Measurements from ENCODE around the gene IL36B.

IL36B gene

DNA sequence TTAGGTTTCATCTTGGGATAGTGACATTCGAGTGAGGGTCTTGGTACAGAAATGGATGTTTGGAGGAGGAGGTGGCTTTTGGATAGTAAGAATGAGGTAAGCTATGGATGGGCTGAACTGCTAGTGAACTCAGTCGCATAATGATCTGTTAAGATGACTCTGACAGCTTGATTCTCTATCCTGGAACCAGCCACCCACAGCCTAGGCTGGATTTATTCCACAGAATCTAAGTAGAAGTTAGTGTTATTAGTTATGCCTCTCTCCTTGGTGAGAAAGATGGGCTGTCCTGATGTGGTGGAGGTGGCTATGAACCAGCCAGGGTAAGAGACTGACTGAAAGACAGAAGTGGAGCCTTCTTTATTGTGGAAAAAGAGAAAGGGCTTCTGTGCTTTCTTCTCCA lies 25.0 kb downstream of the IL36B start:
- Histone ChIP-seq H3K9ac (ENCODE audit: low read depth, low read length) (no peak overlapping the region), H3K4me1 (ENCODE audit: insufficient read depth, low read length) (0 out of 2 replicates have a peak, but pooled peaks cover 5% of the 10 kb centered on the region), H3K27ac (ENCODE audit: low read depth, low read length) (no peak overlapping the region), H3K27me3 (ENCODE audit: insufficient read depth, low read length) (no peaks in the 10 kb centered on the region; the same call in 1 of the 2 replicates), H3K36me3 (ENCODE audit: insufficient read depth, low read length) (no peaks in the 10 kb centered on the region), H3K4me3 (ENCODE audit: low read length) (no peak overlapping the region), H3K9me3 (ENCODE audit: insufficient read depth, low read depth, low read length) (no peaks in the 10 kb centered on the region)
- WGBS: 83% methylated on average over 2 of the region's 2 CpGs

DNA sequence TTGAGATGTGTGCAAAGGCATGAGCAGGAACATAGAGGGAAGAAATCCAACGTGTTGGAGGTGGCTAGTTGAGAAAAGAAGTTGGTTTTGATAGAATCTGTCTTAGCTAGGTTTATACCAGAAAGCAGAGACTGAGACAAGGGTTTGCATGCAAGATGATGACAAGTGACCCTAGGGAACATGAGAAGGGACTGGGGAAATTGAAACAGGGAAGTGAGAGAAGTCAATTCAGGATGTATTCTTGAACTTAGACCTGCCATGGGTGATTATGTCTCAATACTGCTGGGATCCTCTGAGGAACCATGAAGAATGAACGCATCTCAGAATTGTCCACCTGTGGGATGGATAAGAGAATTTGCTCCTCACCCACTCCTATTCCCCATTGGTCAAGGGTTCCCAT lies 26.9 kb downstream of the IL36B start:
- 0 out of 2 replicates have a peak, but pooled peaks cover 5% of the 10 kb centered on the region for H3K4me1 ChIP-seq (ENCODE audit: insufficient read depth, low read length)
- H3K36me3 ChIP-seq (ENCODE audit: insufficient read depth, low read length): no peaks in the 10 kb centered on the region
- no peak overlapping the region for H3K9ac ChIP-seq (ENCODE audit: low read depth, low read length)
- no peak overlapping the region for H3K27ac ChIP-seq (ENCODE audit: low read depth, low read length)
- WGBS: 65% methylated on average over 2 of the region's 2 CpGs
- no peak overlapping the region for H3K4me3 ChIP-seq (ENCODE audit: low read length)
- no peaks in the 10 kb centered on the region; the same call in 1 of the 2 replicates for H3K27me3 ChIP-seq (ENCODE audit: insufficient read depth, low read length)
- no peaks in the 10 kb centered on the region for H3K9me3 ChIP-seq (ENCODE audit: insufficient read depth, low read depth, low read length)

DNA sequence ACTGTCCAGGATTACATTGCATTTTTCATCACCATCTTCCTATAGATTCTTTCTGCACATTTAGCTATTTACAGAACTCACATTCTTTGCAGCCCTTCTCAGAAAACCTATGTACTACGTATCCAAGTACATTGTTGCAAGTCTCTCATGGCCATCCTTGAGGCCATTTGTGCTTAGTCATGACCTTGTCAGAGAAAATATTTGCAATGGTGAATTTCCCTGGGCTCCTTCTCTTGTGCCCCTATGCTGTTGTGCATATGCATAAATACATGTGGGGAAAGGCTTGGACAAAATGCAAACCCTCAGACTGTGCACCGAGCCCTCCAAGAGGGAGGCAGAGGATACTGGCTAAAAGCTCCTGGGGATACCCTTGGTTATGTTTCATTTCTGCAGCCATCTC lies 27.9 kb downstream of the IL36B start:
- no peak overlapping the region for H3K4me3 ChIP-seq (ENCODE audit: low read length)
- H3K9ac ChIP-seq (ENCODE audit: low read depth, low read length): no peak overlapping the region
- WGBS: 93% methylated on average over 2 of the region's 2 CpGs
- 0 out of 2 replicates have a peak, but pooled peaks cover 5% of the 10 kb centered on the region for H3K4me1 ChIP-seq (ENCODE audit: insufficient read depth, low read length)
- H3K9me3 ChIP-seq (ENCODE audit: insufficient read depth, low read depth, low read length): no peaks in the 10 kb centered on the region
- no peaks in the 10 kb centered on the region for H3K36me3 ChIP-seq (ENCODE audit: insufficient read depth, low read length)
- no peaks in the 10 kb centered on the region; the same call in 1 of the 2 replicates for H3K27me3 ChIP-seq (ENCODE audit: insufficient read depth, low read length)
- H3K27ac ChIP-seq (ENCODE audit: low read depth, low read length): no peak overlapping the region

- Histone ChIP-seq H3K27ac (ENCODE audit: low read depth, low read length) (no peak overlapping the region), H3K4me3 (ENCODE audit: low read length) (no peak overlapping the region), H3K9ac (ENCODE audit: low read depth, low read length) (no peak overlapping the region), H3K36me3 (ENCODE audit: insufficient read depth, low read length) (no peaks in the 10 kb centered on the region), H3K4me1 (ENCODE audit: insufficient read depth, low read length) (no peaks in the 10 kb centered on the region), H3K27me3 (ENCODE audit: insufficient read depth, low read length) (no peaks in the 10 kb centered on the region; the same call in 1 of the 2 replicates), H3K9me3 (ENCODE audit: insufficient read depth, low read depth, low read length) (peaks cover 2% of the 10 kb centered on the region; the same call in 1 of the 2 replicates)
- WGBS: 65% methylated on average over 4 of the region's 4 CpGs
Measured at GRCh38 chr2:113021312-113021711, 31.4 kb downstream of the IL36B start.

GRCh38 chr2:113018509-113018908 lies 34.2 kb downstream of the IL36B start:
- Histone ChIP-seq H3K27me3 (ENCODE audit: insufficient read depth, low read length) (no peaks in the 10 kb centered on the region; the same call in 1 of the 2 replicates), H3K27ac (ENCODE audit: low read depth, low read length) (no peak overlapping the region), H3K36me3 (ENCODE audit: insufficient read depth, low read length) (no peaks in the 10 kb centered on the region), H3K4me3 (ENCODE audit: low read length) (no peak overlapping the region), H3K4me1 (ENCODE audit: insufficient read depth, low read length) (no peaks in the 10 kb centered on the region), H3K9me3 (ENCODE audit: insufficient read depth, low read depth, low read length) (peaks cover 2% of the 10 kb centered on the region; the same call in 1 of the 2 replicates), H3K9ac (ENCODE audit: low read depth, low read length) (no peak overlapping the region)
- WGBS: 75% methylated on average over 3 of the region's 3 CpGs

DNA sequence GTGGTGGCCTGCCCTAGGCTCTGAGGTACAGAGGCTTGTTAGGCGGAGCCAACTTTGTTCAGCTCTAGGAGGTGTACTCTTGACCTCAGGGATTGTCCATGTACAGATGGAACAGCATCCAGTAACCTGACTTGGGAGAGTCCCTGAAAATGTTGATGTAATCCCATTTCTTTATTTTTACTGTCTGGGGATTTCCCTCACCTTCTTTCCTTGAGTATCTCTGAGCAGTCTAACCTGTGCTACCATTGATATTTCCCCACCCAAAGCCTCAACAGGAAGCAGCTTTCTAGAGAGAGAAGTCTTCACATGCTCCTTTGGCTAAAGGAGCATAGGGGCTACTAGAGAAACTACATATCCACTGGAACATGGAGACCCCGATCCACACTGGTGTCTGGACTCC lies 37.0 kb downstream of the IL36B start:
- H3K27me3 ChIP-seq (ENCODE audit: insufficient read depth, low read length): no peaks in the 10 kb centered on the region; the same call in 1 of the 2 replicates
- H3K9me3 ChIP-seq (ENCODE audit: insufficient read depth, low read depth, low read length): peaks cover 2% of the 10 kb centered on the region; the same call in 1 of the 2 replicates
- H3K4me3 ChIP-seq (ENCODE audit: low read length): no peak overlapping the region
- no peak overlapping the region for H3K9ac ChIP-seq (ENCODE audit: low read depth, low read length)
- no peak overlapping the region for H3K27ac ChIP-seq (ENCODE audit: low read depth, low read length)
- H3K36me3 ChIP-seq (ENCODE audit: insufficient read depth, low read length): no peaks in the 10 kb centered on the region
- no peaks in the 10 kb centered on the region for H3K4me1 ChIP-seq (ENCODE audit: insufficient read depth, low read length)
- 95% methylated on average over 2 of the region's 2 CpGs for WGBS

GRCh38 chr2:113015042-113015441 lies 37.6 kb downstream of the IL36B start:
- Histone ChIP-seq H3K9ac (ENCODE audit: low read depth, low read length) (no peak overlapping the region), H3K9me3 (ENCODE audit: insufficient read depth, low read depth, low read length) (peaks cover 2% of the 10 kb centered on the region; the same call in 1 of the 2 replicates), H3K27ac (ENCODE audit: low read depth, low read length) (no peak overlapping the region), H3K27me3 (ENCODE audit: insufficient read depth, low read length) (no peaks in the 10 kb centered on the region; the same call in none of the 2 replicates), H3K36me3 (ENCODE audit: insufficient read depth, low read length) (no peaks in the 10 kb centered on the region), H3K4me1 (ENCODE audit: insufficient read depth, low read length) (no peaks in the 10 kb centered on the region), H3K4me3 (ENCODE audit: low read length) (no peak overlapping the region)
- WGBS: 60% methylated on average over 1 of the region's 1 CpG

DNA sequence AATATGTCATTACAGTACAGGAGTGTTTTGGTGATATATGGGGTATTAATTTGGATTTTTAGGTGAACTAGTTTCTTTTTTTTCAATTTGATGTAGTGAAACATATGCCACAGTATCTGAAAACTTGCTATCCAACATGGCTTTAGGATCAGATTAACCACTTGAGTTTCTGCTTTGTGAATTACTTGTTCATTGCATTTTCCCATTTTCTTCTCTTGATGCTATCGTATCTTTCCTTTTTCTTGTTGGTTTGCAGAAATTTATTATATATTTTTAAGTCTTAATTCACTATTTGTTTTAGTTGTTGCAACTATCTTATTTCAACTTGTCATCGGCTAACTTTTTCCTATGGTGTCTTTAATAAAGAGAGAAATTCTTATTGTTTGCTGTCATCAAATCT lies 38.6 kb downstream of the IL36B start:
- Histone ChIP-seq H3K4me3 (ENCODE audit: low read length) (no peak overlapping the region), H3K4me1 (ENCODE audit: insufficient read depth, low read length) (no peaks in the 10 kb centered on the region), H3K9me3 (ENCODE audit: insufficient read depth, low read depth, low read length) (peaks cover 2% of the 10 kb centered on the region; the same call in 1 of the 2 replicates), H3K27me3 (ENCODE audit: insufficient read depth, low read length) (no peaks in the 10 kb centered on the region; the same call in none of the 2 replicates), H3K27ac (ENCODE audit: low read depth, low read length) (no peak overlapping the region), H3K9ac (ENCODE audit: low read depth, low read length) (no peak overlapping the region), H3K36me3 (ENCODE audit: insufficient read depth, low read length) (no peaks in the 10 kb centered on the region)
- WGBS: no CpG with 5 or more reads among the region's 2 CpGs

GRCh38 chr2:113013336-113013661 lies 39.4 kb downstream of the IL36B start:
- no peak overlapping the region for H3K4me3 ChIP-seq (ENCODE audit: low read length)
- whole genome bisulfite sequencing: 100% methylated on average over 2 of the region's 3 CpGs
- H3K27me3 ChIP-seq (ENCODE audit: insufficient read depth, low read length): no peaks in the 10 kb centered on the region; the same call in none of the 2 replicates
- no peaks in the 10 kb centered on the region for H3K36me3 ChIP-seq (ENCODE audit: insufficient read depth, low read length)
- no peaks in the 10 kb centered on the region for H3K4me1 ChIP-seq (ENCODE audit: insufficient read depth, low read length)
- no peaks in the 10 kb centered on the region; the same call in 1 of the 2 replicates for H3K9me3 ChIP-seq (ENCODE audit: insufficient read depth, low read depth, low read length)
- H3K27ac ChIP-seq (ENCODE audit: low read depth, low read length): no peak overlapping the region
- H3K9ac ChIP-seq (ENCODE audit: low read depth, low read length): no peak overlapping the region

DNA sequence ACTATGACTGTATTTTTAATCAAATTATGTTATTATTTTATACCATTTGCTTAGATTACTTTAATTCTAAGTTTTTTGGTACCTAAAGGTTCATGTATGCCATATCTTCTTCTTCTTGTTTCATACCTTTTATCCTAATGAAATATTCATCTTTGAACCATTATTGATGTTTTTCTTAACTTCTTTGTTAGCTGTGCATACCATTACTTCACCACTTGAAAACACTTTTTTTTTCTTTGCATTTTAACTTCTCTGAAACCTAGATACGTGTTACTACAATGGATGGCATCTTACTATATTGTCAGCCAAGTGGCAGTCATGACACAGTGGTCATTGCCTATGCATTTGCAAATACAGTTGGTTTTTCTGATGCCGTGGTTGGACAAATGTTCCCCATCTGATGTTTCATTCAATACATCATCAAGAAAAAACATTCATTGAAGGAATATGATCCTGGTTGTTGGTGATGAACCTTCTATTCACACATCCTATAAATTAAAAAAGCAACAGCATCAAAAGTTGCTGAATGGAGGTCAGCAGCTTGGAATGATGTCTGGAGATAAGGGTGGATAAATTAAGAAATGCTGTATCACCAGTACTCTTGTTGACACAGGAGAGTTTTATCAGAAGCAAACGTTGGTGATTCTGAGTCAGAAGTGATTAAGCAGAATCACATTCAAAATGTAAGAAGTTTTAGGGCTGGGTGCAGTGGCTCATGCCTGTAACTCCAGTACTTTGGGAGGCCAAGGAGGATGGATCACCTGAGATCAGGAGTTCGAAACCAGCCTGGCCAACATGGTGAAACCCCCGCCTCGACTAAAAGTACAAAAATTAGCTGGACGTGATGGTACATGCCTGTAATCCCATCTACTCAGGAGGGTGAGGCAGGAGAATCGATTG lies 40.0 kb downstream of the IL36B start:
- Histone ChIP-seq H3K4me1 (ENCODE audit: insufficient read depth, low read length) (no peaks in the 10 kb centered on the region), H3K9ac (ENCODE audit: low read depth, low read length) (no peak overlapping the region), H3K9me3 (ENCODE audit: insufficient read depth, low read depth, low read length) (no peaks in the 10 kb centered on the region; the same call in 1 of the 2 replicates), H3K27ac (ENCODE audit: low read depth, low read length) (no peak overlapping the region), H3K4me3 (ENCODE audit: low read length) (no peak overlapping the region), H3K27me3 (ENCODE audit: insufficient read depth, low read length) (no peaks in the 10 kb centered on the region; the same call in none of the 2 replicates), H3K36me3 (ENCODE audit: insufficient read depth, low read length) (no peaks in the 10 kb centered on the region)
- WGBS: 88% methylated on average over 8 of the region's 8 CpGs

DNA sequence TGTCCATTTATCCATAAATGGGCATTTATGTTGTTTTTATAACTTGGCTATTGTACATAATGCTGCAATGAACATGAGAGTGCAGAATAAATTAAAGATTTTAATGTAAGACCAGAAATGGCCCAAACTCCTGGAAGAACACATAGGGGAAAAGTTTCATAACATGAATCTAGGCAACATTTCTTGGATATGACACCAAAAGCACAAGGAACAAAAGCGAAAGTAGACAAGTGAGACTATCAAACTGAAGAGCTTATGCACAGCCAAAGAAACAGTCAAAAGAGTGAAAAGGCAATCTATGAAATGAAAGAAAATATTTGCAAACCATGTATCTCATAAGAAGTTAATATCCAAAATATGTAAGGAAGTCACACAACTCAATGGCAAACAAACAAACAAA lies 41.6 kb downstream of the IL36B start:
- no peak overlapping the region for H3K4me3 ChIP-seq (ENCODE audit: low read length)
- H3K27me3 ChIP-seq (ENCODE audit: insufficient read depth, low read length): no peaks in the 10 kb centered on the region; the same call in none of the 2 replicates
- H3K9ac ChIP-seq (ENCODE audit: low read depth, low read length): no peak overlapping the region
- no peaks in the 10 kb centered on the region for H3K4me1 ChIP-seq (ENCODE audit: insufficient read depth, low read length)
- H3K27ac ChIP-seq (ENCODE audit: low read depth, low read length): no peak overlapping the region
- whole genome bisulfite sequencing: 100% methylated on average over 1 of the region's 1 CpG
- no peaks in the 10 kb centered on the region for H3K36me3 ChIP-seq (ENCODE audit: insufficient read depth, low read length)
- no peaks in the 10 kb centered on the region for H3K9me3 ChIP-seq (ENCODE audit: insufficient read depth, low read depth, low read length)
